Liver (tissue), 3 donors: ENCODE results near the gene OXCT1.

Experiments
- EGR1 ChIP-seq, 2 donors: IDR thresholded peaks; 2 replicates each; pipeline ENCODE4 v1.6.1; 2016 to 2018; ENCODE audit warnings: antibody characterized with exemption in 2 of 2, low read depth in 2 of 2
- FOXA1 ChIP-seq: IDR thresholded peaks from 2 replicates; pipeline ENCODE4 v1.6.1; 2016; ENCODE audit warnings: antibody characterized with exemption
- GABPA ChIP-seq, 2 donors: IDR thresholded peaks in 1 of 2; conservative IDR thresholded peaks in 1 of 2; 2 replicates each; pipeline ENCODE4 v1.6.1; 2016; ENCODE audit warnings: antibody characterized with exemption in 2 of 2, mild to moderate bottlenecking in 1 of 2, moderate library complexity in 1 of 2
- HNF4A ChIP-seq, 2 donors: conservative IDR thresholded peaks; 2 replicates each; pipeline ENCODE4 v1.6.1; 2016; ENCODE audit warnings: antibody characterized with exemption in 2 of 2, mild to moderate bottlenecking in 2 of 2
- JUND ChIP-seq, 2 donors: IDR thresholded peaks; 2 replicates each; pipeline ENCODE4 v1.6.1; 2016; ENCODE audit warnings: antibody characterized with exemption in 2 of 2
- NR2F2 ChIP-seq: IDR thresholded peaks from 2 replicates; pipeline ENCODE4 v1.6.1; 2016; ENCODE audit warnings: antibody characterized with exemption
- RAD21 ChIP-seq, 2 donors: IDR thresholded peaks; 2 replicates each; pipeline ENCODE4 v1.6.1; 2016; ENCODE audit warnings: antibody characterized with exemption in 2 of 2, mild to moderate bottlenecking in 2 of 2
- SP1 ChIP-seq: IDR thresholded peaks from 2 replicates; pipeline ENCODE4 v1.6.1; 2018; ENCODE audit warnings: antibody characterized with exemption, mild to moderate bottlenecking
- TAF1 ChIP-seq: conservative IDR thresholded peaks from 2 replicates; pipeline ENCODE4 v1.6.1; 2016; ENCODE audit warnings: antibody characterized with exemption, mild to moderate bottlenecking
- YY1 ChIP-seq: IDR thresholded peaks from 2 replicates; pipeline ENCODE4 v1.6.1; 2016; ENCODE audit warnings: antibody characterized with exemption, mild to moderate bottlenecking
- TF ChIP-seq, protein P1 (sequence below): fragments of 150-350 bp; IDR thresholded peaks from 2 replicates; pipeline ENCODE4 v1.5.1; 2017; ENCODE audit warnings: improper control_type of control experiment, low read depth, low read length; ENCODE audit not compliant: missing input control
- TF ChIP-seq, protein P2 (sequence below): IDR thresholded peaks from 2 replicates; pipeline ENCODE4 v1.6.1; 2016; ENCODE audit warnings: antibody characterized with exemption
- TF ChIP-seq, protein P3 (sequence below): IDR thresholded peaks from 2 replicates; pipeline ENCODE4 v1.6.1; 2016; ENCODE audit warnings: antibody characterized with exemption, mild to moderate bottlenecking
- TF ChIP-seq, protein P4 (sequence below): IDR thresholded peaks from 2 replicates; pipeline ENCODE4 v1.6.1; 2016; ENCODE audit warnings: antibody characterized with exemption
- donor health status: healthy.
- donor health status: healthy.

DNA sequence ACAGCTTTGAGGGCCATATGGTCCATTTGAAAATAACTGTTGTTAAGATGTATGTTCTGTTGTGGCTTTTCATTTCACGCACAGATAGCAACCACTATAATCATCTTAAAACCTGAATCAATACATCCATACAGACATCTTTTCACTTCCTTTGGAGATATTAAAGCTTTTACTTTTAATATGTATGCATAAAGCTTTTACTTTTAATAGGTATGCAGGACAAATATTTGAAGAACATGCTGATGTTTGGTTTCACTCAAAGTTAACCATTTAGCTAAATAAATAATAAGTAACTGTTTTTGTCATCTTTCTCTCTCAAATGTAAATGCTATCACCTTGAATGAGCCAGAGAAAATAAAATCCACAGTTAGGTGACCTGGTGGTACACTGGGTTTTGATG is 108.6 kb downstream of the OXCT1 start:
- TF ChIP-seq, protein P1, sequence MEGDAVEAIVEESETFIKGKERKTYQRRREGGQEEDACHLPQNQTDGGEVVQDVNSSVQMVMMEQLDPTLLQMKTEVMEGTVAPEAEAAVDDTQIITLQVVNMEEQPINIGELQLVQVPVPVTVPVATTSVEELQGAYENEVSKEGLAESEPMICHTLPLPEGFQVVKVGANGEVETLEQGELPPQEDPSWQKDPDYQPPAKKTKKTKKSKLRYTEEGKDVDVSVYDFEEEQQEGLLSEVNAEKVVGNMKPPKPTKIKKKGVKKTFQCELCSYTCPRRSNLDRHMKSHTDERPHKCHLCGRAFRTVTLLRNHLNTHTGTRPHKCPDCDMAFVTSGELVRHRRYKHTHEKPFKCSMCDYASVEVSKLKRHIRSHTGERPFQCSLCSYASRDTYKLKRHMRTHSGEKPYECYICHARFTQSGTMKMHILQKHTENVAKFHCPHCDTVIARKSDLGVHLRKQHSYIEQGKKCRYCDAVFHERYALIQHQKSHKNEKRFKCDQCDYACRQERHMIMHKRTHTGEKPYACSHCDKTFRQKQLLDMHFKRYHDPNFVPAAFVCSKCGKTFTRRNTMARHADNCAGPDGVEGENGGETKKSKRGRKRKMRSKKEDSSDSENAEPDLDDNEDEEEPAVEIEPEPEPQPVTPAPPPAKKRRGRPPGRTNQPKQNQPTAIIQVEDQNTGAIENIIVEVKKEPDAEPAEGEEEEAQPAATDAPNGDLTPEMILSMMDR: no peak
- no peak for TF ChIP-seq RAD21 (IDR thresholded peaks at IDR 0.05)
- TF ChIP-seq TAF1: no peak
- TF ChIP-seq GABPA (IDR thresholded peaks at IDR 0.05 in 1 of 2, conservative IDR thresholded peaks at IDR 0.05 in 1 of 2): no peak
- TF ChIP-seq, protein P2, sequence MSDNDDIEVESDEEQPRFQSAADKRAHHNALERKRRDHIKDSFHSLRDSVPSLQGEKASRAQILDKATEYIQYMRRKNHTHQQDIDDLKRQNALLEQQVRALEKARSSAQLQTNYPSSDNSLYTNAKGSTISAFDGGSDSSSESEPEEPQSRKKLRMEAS: no peak
- TF ChIP-seq, protein P3, sequence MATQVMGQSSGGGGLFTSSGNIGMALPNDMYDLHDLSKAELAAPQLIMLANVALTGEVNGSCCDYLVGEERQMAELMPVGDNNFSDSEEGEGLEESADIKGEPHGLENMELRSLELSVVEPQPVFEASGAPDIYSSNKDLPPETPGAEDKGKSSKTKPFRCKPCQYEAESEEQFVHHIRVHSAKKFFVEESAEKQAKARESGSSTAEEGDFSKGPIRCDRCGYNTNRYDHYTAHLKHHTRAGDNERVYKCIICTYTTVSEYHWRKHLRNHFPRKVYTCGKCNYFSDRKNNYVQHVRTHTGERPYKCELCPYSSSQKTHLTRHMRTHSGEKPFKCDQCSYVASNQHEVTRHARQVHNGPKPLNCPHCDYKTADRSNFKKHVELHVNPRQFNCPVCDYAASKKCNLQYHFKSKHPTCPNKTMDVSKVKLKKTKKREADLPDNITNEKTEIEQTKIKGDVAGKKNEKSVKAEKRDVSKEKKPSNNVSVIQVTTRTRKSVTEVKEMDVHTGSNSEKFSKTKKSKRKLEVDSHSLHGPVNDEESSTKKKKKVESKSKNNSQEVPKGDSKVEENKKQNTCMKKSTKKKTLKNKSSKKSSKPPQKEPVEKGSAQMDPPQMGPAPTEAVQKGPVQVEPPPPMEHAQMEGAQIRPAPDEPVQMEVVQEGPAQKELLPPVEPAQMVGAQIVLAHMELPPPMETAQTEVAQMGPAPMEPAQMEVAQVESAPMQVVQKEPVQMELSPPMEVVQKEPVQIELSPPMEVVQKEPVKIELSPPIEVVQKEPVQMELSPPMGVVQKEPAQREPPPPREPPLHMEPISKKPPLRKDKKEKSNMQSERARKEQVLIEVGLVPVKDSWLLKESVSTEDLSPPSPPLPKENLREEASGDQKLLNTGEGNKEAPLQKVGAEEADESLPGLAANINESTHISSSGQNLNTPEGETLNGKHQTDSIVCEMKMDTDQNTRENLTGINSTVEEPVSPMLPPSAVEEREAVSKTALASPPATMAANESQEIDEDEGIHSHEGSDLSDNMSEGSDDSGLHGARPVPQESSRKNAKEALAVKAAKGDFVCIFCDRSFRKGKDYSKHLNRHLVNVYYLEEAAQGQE: no peak
- no peak for TF ChIP-seq SP1
- TF ChIP-seq JUND (IDR thresholded peaks at IDR 0.05): no peak
- no peak for TF ChIP-seq YY1
- no peak for TF ChIP-seq EGR1 (IDR thresholded peaks at IDR 0.05; ENCODE audit: low read depth in 2 of 2)
- TF ChIP-seq NR2F2: no peak
- no peak for TF ChIP-seq HNF4A (conservative IDR thresholded peaks at IDR 0.05)
- TF ChIP-seq, protein P4, sequence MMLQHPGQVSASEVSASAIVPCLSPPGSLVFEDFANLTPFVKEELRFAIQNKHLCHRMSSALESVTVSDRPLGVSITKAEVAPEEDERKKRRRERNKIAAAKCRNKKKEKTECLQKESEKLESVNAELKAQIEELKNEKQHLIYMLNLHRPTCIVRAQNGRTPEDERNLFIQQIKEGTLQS: no peak
- no peak for TF ChIP-seq FOXA1
